Panc1 (cell line): ENCODE measurements around the gene KAT2A. TPM values are rescaled to one million over a fixed set of nuclear protein-coding genes. Genes with fewer than 3 reads are reported as not detected.

Experiments
- ATAC-seq: fragments of 200-7000 bp; cut with Tn5 transposase; 2 replicates; pipeline ENCODE4 v1.9.1; 2020; ENCODE audit warnings: mild to moderate bottlenecking, moderate library complexity
- BruUV-seq: library from RNA; stranded (reverse); fragments of 400-500 nt; replicated peaks from 2 replicates; lab custom pipeline; 2021; lab: Mats Ljungman, UMichigan
- CTCF ChIA-PET: fragments of 300-600 bp; sonication (Branson Sonifier 250); formaldehyde crosslinking; loops from one replicate; lab custom pipeline; 2022; ENCODE audit warnings: antibody characterized with exemption; lab: Charles Lee
- POLR2A ChIA-PET: fragments of 300-600 bp; sonication (Branson Sonifier 250); formaldehyde crosslinking; loops from one replicate; lab custom pipeline; 2022; ENCODE audit warnings: antibody characterized with exemption; lab: Charles Lee
- DNase-seq: peaks from one replicate; pipeline ENCODE4 v3.0.0-alpha.2; 2010; ENCODE audit warnings: low read depth, low spot score
- H3K27ac ChIP-seq: 2 replicates; pipeline ENCODE4 v1.5.1; 2011; ENCODE audit warnings: mild to moderate bottlenecking, low read length, inconsistent platforms
- H3K27me3 ChIP-seq: fragments of 200-500 bp; sonication (Bioruptor generic); 2 replicates; pipeline ENCODE4 v1.6.0; 2014; ENCODE audit warnings: low read length, inconsistent platforms; ENCODE audit not compliant: control insufficient read depth, insufficient read depth
- H3K36me3 ChIP-seq: fragments of 200-500 bp; sonication (Bioruptor generic); 2 replicates; pipeline ENCODE4 v1.5.1; 2014; ENCODE audit warnings: inconsistent platforms, mild to moderate bottlenecking, low read length, moderate library complexity; ENCODE audit not compliant: control insufficient read depth, insufficient read depth
- H3K4me1 ChIP-seq: 2 replicates; pipeline ENCODE4 v1.5.1; 2011; ENCODE audit warnings: inconsistent platforms, mild to moderate bottlenecking, low read length, moderate library complexity; ENCODE audit not compliant: control insufficient read depth, insufficient read depth
- H3K4me3 ChIP-seq, 2 experiments: 2 replicates each; pipeline ENCODE4 v1.5.1; 2011 to 2012; ENCODE audit warnings: low read depth in 2 of 2, low read length in 2 of 2, mild to moderate bottlenecking in 2 of 2, inconsistent platforms in 1 of 2, moderate library complexity in 1 of 2
- H3K9me3 ChIP-seq: fragments of 200-500 bp; sonication (Bioruptor generic); 2 replicates; pipeline ENCODE4 v1.5.1; 2014; ENCODE audit warnings: low read depth, mild to moderate bottlenecking, inconsistent platforms, low read length, moderate library complexity; ENCODE audit not compliant: control insufficient read depth, insufficient read depth
- CTCF ChIP-seq: fragments of 450-650 bp; IDR thresholded peaks from 2 replicates; pipeline ENCODE4 v1.5.1; 2017; ENCODE audit warnings: mild to moderate bottlenecking
- POLR2AphosphoS5 ChIP-seq: IDR thresholded peaks from 2 replicates; pipeline ENCODE4 v1.6.1; 2012; ENCODE audit warnings: mild to moderate bottlenecking, low read depth, low read length, moderate library complexity
- REST ChIP-seq, 2 experiments: IDR thresholded peaks; 2 replicates each; pipeline ENCODE4 v1.6.1; 2011 to 2012; ENCODE audit warnings: low read depth in 2 of 2, control low read depth in 1 of 2, low read length in 1 of 2, mild to moderate bottlenecking in 1 of 2, moderate library complexity in 1 of 2; ENCODE audit not compliant: insufficient read depth in 1 of 2
- SIN3A ChIP-seq: IDR thresholded peaks from 2 replicates; pipeline ENCODE4 v1.6.1; 2012; ENCODE audit warnings: low read depth, mild to moderate bottlenecking, low read length, moderate library complexity, borderline replicate concordance; ENCODE audit not compliant: insufficient read depth
- TCF7L2 ChIP-seq: IDR thresholded peaks from 2 replicates; pipeline ENCODE4 v1.6.1; 2011; ENCODE audit warnings: mild to moderate bottlenecking, low read depth, low read length, inconsistent platforms
- in situ Hi-C: cut with HindIII; loops from 2 replicates; pipeline ENCODE4 v1.10.0; 2016; ENCODE audit warnings: low sequenced_read_pairs, low pct_unique_long_range_greater_than_20kb
- intact Hi-C: fragments of 100-400 bp; cut with micrococcal nuclease; formaldehyde crosslinking; loops from one replicate; pipeline ENCODE4 v1.10.0; 2022; ENCODE audit not compliant: unreplicated experiment
- total RNA-seq: library from RNA; stranded (reverse); gene quantifications from one replicate; pipeline ENCODE4 v1.2.1, GENCODE V29; 2021; ENCODE audit not compliant: unreplicated experiment

Gene KAT2A
- total RNA-seq, 1 experiment from 2014 or later, result 67.0 TPM

- H3K4me1 ChIP-seq, result no peaks in the 10 kb centered on the region
- DNase-seq (no peak), ATAC-seq (no peak)
- H3K9me3 ChIP-seq, result no peaks in the 10 kb centered on the region
- POLR2A ChIA-PET, result no interaction called here
- no peaks in the 10 kb centered on the region for H3K36me3 ChIP-seq
- TF ChIP-seq TCF7L2 (no peak), CTCF (no peak), SIN3A (no peak), REST (IDR thresholded peaks at IDR 0.05; ENCODE audit: insufficient read depth in 1 of 2, low read depth in 2 of 2, low read length in 1 of 2) (no peak), POLR2AphosphoS5 (no peak)
- H3K4me3 ChIP-seq, result no peak within 1 kb of the TSS
- CTCF ChIA-PET, result interaction anchor here (0.8 kb wide), 1 partner anchor 30 kb away, joined by 3 read pairs; no protein-coding TSS in a partner anchor
- BruUV-seq, result no TSS peak
- H3K27ac ChIP-seq, result no peak within 1 kb of the TSS
- in situ Hi-C loops (no loop called here), intact Hi-C loops (no loop called here)
- H3K27me3 ChIP-seq, result no peaks in the 10 kb centered on the region
Measured at GRCh38 chr17:42097691-42098631, 23.2 kb downstream of the KAT2A start, which contains the start of gene ZNF385C. Gene ZNF385C, minus strand, starts transcription at chr17:42098473. Its CDS starts 35,417 bp downstream, at chr17:42063056.

GRCh38 chr17:42096360-42097111 lies 24.6 kb downstream of the KAT2A start:
- H3K27me3 ChIP-seq, result no peaks in the 10 kb centered on the region
- CTCF ChIA-PET, result interaction anchor here (0.5 kb wide), 1 partner anchor 10 kb away, joined by 3 read pairs; no protein-coding TSS in a partner anchor
- ATAC-seq (no peak), DNase-seq (no peak)
- no peak overlapping the region for H3K4me3 ChIP-seq
- H3K4me1 ChIP-seq, result no peaks in the 10 kb centered on the region
- in situ Hi-C loops (no loop called here), intact Hi-C loops (no loop called here)
- no peak for TF ChIP-seq REST (IDR thresholded peaks at IDR 0.05; ENCODE audit: insufficient read depth in 1 of 2, low read depth in 2 of 2, low read length in 1 of 2)
- TF ChIP-seq TCF7L2, result no peak
- no peak for TF ChIP-seq SIN3A
- TF ChIP-seq CTCF, result no peak
- TF ChIP-seq POLR2AphosphoS5, result no peak
- no peaks in the 10 kb centered on the region for H3K36me3 ChIP-seq
- BruUV-seq, result no TSS peak
- no peak overlapping the region for H3K27ac ChIP-seq
- POLR2A ChIA-PET, result no interaction called here
- no peaks in the 10 kb centered on the region for H3K9me3 ChIP-seq
